GM23338 (cell line): ENCODE results near the gene UBE2D4.
"Not testable (repeated sequence)": the region's sequence is repeated elsewhere in the genome, so short reads cannot be mapped to it uniquely, and the experiment has no call there.

Experiments
- CREB1 ChIP-seq: fragments of 250-450 bp; sonication (Bioruptor Pico); IDR thresholded peaks from 2 replicates; pipeline ENCODE4 v1.5.0; 2020; ENCODE audit warnings: low read depth, mild to moderate bottlenecking, moderate library complexity
- EZH2 ChIP-seq: fragments of 200-600 bp; sonication (generic); IDR thresholded peaks from one replicate; pipeline ENCODE4 v1.8.0; 2017; ENCODE audit warnings: antibody characterized with exemption, mild to moderate bottlenecking, low read depth; ENCODE audit not compliant: unreplicated experiment
- EZH2phosphoT487 ChIP-seq: fragments of 200-600 bp; sonication (generic); IDR thresholded peaks from one replicate; pipeline ENCODE4 v1.8.1; 2018; ENCODE audit warnings: antibody characterized with exemption; ENCODE audit not compliant: unreplicated experiment
- JUNB ChIP-seq: IDR thresholded peaks from one replicate; pipeline ENCODE4 v1.6.1; 2016; ENCODE audit warnings: antibody characterized with exemption; ENCODE audit not compliant: unreplicated experiment
- NANOG ChIP-seq: IDR thresholded peaks from 2 replicates; pipeline ENCODE4 v1.6.1; 2016; ENCODE audit warnings: antibody characterized with exemption, borderline replicate concordance
- POLR2AphosphoS5 ChIP-seq: IDR thresholded peaks from 2 replicates; pipeline ENCODE4 v1.6.1; 2016; ENCODE audit warnings: antibody characterized with exemption, low read depth
- STAT1 ChIP-seq: IDR thresholded peaks from one replicate; pipeline ENCODE4 v1.6.1; 2016; ENCODE audit warnings: antibody characterized with exemption; ENCODE audit not compliant: unreplicated experiment
- ZNF331 ChIP-seq: fragments of 250-450 bp; sonication (Bioruptor Pico); IDR thresholded peaks from 2 replicates; pipeline ENCODE4 v1.5.0; 2020; ENCODE audit warnings: low read depth, mild to moderate bottlenecking, moderate library complexity
- TF ChIP-seq, protein P1 (sequence below), 2 experiments: fragments of 200-600 bp in 1 of 2; sonication (generic) in 1 of 2; conservative IDR thresholded peaks; 2 replicates each; pipeline versions ENCODE4 v1.5.1 to v1.6.1; 2016 to 2017; ENCODE audit warnings: antibody characterized with exemption in 2 of 2, low read depth in 2 of 2, mild to moderate bottlenecking in 2 of 2, moderate library complexity in 1 of 2
- TF ChIP-seq, protein P2 (sequence below): IDR thresholded peaks from one replicate; pipeline ENCODE4 v1.6.1; 2018; ENCODE audit warnings: antibody characterized with exemption; ENCODE audit not compliant: unreplicated experiment
- TF ChIP-seq, protein P3 (sequence below): IDR thresholded peaks from 2 replicates; pipeline ENCODE4 v1.6.1; 2016; ENCODE audit warnings: antibody characterized with exemption
- TF ChIP-seq, protein P4 (sequence below): fragments of 250-450 bp; sonication (Bioruptor Pico); IDR thresholded peaks from 2 replicates; pipeline ENCODE4 v1.5.0; 2020; ENCODE audit warnings: mild to moderate bottlenecking, moderate library complexity

DNA sequence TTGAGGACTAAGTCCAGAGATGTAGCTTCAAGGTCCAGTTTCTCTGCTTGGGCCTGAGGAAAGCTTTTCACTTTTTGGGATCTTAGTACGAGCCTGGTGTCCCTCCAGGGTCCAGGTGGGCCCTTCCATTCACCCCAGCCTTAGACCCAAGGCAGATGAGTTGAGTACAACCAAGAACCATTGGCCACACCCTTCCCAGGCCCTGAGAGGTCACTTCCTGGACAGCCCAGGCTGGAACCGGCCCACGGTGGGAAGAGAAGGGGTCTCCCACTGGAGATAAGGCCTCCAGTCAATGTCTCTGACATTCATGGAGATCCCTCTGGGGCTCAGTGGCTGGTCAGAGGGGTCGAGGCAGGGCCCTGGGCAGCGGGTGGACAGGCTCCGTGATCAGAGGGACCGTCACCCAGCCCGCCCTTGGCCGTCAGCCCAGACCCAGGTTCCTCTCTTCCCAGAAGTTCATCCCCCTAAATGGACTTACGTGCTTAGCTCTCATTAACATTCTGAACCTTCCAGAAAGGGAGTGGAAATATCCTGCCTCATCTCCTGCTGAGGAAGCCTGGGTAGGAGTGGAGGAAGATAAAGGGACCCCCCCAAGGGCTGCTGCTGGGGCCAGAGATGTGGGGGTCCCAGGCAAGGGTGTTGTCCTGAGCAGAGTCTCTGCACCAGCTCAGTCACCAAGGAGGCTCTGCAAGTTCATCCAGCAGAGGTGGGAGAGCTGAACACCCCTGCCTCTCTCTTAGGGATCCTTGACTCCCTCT lies 48.7 kb downstream of the UBE2D4 start:
- TF ChIP-seq, protein P1, sequence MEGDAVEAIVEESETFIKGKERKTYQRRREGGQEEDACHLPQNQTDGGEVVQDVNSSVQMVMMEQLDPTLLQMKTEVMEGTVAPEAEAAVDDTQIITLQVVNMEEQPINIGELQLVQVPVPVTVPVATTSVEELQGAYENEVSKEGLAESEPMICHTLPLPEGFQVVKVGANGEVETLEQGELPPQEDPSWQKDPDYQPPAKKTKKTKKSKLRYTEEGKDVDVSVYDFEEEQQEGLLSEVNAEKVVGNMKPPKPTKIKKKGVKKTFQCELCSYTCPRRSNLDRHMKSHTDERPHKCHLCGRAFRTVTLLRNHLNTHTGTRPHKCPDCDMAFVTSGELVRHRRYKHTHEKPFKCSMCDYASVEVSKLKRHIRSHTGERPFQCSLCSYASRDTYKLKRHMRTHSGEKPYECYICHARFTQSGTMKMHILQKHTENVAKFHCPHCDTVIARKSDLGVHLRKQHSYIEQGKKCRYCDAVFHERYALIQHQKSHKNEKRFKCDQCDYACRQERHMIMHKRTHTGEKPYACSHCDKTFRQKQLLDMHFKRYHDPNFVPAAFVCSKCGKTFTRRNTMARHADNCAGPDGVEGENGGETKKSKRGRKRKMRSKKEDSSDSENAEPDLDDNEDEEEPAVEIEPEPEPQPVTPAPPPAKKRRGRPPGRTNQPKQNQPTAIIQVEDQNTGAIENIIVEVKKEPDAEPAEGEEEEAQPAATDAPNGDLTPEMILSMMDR (conservative IDR thresholded peaks at IDR 0.05; ENCODE audit: low read depth in 2 of 2), result not testable (repeated sequence)
- not testable (repeated sequence) for TF ChIP-seq EZH2; CREB1 (CRISPR knock-in tag); JUNB; POLR2AphosphoS5; ZNF331 (CRISPR knock-in tag); EZH2phosphoT487; STAT1; NANOG
- TF ChIP-seq, protein P2, sequence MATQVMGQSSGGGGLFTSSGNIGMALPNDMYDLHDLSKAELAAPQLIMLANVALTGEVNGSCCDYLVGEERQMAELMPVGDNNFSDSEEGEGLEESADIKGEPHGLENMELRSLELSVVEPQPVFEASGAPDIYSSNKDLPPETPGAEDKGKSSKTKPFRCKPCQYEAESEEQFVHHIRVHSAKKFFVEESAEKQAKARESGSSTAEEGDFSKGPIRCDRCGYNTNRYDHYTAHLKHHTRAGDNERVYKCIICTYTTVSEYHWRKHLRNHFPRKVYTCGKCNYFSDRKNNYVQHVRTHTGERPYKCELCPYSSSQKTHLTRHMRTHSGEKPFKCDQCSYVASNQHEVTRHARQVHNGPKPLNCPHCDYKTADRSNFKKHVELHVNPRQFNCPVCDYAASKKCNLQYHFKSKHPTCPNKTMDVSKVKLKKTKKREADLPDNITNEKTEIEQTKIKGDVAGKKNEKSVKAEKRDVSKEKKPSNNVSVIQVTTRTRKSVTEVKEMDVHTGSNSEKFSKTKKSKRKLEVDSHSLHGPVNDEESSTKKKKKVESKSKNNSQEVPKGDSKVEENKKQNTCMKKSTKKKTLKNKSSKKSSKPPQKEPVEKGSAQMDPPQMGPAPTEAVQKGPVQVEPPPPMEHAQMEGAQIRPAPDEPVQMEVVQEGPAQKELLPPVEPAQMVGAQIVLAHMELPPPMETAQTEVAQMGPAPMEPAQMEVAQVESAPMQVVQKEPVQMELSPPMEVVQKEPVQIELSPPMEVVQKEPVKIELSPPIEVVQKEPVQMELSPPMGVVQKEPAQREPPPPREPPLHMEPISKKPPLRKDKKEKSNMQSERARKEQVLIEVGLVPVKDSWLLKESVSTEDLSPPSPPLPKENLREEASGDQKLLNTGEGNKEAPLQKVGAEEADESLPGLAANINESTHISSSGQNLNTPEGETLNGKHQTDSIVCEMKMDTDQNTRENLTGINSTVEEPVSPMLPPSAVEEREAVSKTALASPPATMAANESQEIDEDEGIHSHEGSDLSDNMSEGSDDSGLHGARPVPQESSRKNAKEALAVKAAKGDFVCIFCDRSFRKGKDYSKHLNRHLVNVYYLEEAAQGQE, result not testable (repeated sequence)
- TF ChIP-seq, protein P3, sequence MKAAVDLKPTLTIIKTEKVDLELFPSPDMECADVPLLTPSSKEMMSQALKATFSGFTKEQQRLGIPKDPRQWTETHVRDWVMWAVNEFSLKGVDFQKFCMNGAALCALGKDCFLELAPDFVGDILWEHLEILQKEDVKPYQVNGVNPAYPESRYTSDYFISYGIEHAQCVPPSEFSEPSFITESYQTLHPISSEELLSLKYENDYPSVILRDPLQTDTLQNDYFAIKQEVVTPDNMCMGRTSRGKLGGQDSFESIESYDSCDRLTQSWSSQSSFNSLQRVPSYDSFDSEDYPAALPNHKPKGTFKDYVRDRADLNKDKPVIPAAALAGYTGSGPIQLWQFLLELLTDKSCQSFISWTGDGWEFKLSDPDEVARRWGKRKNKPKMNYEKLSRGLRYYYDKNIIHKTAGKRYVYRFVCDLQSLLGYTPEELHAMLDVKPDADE, result not testable (repeated sequence)
- TF ChIP-seq, protein P4, sequence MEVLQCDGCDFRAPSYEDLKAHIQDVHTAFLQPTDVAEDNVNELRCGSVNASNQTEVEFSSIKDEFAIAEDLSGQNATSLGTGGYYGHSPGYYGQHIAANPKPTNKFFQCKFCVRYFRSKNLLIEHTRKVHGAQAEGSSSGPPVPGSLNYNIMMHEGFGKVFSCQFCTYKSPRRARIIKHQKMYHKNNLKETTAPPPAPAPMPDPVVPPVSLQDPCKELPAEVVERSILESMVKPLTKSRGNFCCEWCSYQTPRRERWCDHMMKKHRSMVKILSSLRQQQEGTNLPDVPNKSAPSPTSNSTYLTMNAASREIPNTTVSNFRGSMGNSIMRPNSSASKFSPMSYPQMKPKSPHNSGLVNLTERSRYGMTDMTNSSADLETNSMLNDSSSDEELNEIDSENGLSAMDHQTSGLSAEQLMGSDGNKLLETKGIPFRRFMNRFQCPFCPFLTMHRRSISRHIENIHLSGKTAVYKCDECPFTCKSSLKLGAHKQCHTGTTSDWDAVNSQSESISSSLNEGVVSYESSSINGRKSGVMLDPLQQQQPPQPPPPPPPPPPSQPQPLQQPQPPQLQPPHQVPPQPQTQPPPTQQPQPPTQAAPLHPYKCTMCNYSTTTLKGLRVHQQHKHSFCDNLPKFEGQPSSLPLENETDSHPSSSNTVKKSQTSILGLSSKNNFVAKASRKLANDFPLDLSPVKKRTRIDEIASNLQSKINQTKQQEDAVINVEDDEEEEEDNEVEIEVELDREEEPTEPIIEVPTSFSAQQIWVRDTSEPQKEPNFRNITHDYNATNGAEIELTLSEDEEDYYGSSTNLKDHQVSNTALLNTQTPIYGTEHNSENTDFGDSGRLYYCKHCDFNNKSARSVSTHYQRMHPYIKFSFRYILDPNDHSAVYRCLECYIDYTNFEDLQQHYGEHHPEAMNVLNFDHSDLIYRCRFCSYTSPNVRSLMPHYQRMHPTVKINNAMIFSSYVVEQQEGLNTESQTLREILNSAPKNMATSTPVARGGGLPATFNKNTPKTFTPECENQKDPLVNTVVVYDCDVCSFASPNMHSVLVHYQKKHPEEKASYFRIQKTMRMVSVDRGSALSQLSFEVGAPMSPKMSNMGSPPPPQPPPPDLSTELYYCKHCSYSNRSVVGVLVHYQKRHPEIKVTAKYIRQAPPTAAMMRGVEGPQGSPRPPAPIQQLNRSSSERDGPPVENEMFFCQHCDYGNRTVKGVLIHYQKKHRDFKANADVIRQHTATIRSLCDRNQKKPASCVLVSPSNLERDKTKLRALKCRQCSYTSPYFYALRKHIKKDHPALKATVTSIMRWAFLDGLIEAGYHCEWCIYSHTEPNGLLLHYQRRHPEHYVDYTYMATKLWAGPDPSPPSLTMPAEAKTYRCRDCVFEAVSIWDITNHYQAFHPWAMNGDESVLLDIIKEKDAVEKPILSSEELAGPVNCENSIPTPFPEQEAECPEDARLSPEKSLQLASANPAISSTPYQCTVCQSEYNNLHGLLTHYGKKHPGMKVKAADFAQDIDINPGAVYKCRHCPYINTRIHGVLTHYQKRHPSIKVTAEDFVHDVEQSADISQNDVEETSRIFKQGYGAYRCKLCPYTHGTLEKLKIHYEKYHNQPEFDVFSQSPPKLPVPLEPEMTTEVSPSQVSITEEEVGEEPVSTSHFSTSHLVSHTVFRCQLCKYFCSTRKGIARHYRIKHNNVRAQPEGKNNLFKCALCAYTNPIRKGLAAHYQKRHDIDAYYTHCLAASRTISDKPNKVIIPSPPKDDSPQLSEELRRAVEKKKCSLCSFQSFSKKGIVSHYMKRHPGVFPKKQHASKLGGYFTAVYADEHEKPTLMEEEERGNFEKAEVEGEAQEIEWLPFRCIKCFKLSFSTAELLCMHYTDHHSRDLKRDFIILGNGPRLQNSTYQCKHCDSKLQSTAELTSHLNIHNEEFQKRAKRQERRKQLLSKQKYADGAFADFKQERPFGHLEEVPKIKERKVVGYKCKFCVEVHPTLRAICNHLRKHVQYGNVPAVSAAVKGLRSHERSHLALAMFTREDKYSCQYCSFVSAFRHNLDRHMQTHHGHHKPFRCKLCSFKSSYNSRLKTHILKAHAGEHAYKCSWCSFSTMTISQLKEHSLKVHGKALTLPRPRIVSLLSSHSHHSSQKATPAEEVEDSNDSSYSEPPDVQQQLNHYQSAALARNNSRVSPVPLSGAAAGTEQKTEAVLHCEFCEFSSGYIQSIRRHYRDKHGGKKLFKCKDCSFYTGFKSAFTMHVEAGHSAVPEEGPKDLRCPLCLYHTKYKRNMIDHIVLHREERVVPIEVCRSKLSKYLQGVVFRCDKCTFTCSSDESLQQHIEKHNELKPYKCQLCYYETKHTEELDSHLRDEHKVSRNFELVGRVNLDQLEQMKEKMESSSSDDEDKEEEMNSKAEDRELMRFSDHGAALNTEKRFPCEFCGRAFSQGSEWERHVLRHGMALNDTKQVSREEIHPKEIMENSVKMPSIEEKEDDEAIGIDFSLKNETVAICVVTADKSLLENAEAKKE (CRISPR knock-in tag), result not testable (repeated sequence)
